IMR-90 (cell line): ENCODE results near the gene ANKDD1B. TPM values are rescaled to one million over a fixed set of nuclear protein-coding genes. Genes with fewer than 3 reads are reported as not detected.

Experiments used
- ATAC-seq: fragments of 200-7000 bp; cut with Tn5 transposase; 2 replicates; pipeline ENCODE4 v1.9.1; 2020; ENCODE audit warnings: low read depth, mild to moderate bottlenecking, moderate library complexity
- BruUV-seq: library from RNA; stranded (reverse); fragments of 400-500 nt; replicated peaks from 2 replicates; lab custom pipeline; 2021; lab: Mats Ljungman, UMichigan
- CTCF ChIA-PET: fragments of 300-600 bp; formaldehyde crosslinking; extraction: SDS; loops from one replicate; lab custom pipeline; 2021; ENCODE audit warnings: antibody characterized with exemption; lab: Yijun Ruan, JAX
- POLR2A ChIA-PET: fragments of 300-600 bp; sonication (Branson Sonifier 250); formaldehyde crosslinking; loops from one replicate; lab custom pipeline; 2022; ENCODE audit warnings: antibody characterized with exemption; ENCODE audit not compliant: unreplicated experiment; lab: Charles Lee
- DNase-seq: peaks from one replicate; pipeline ENCODE4 v3.0.0; 2013
- H2AFZ ChIP-seq: replicated peaks from 2 replicates; pipeline ENCODE3; 2013; ENCODE audit warnings: low read length, mild to moderate bottlenecking; ENCODE audit not compliant: poor library complexity
- H2AK5ac ChIP-seq: 2 replicates; pipeline ENCODE4 v1.6.1; 2013; ENCODE audit warnings: low read depth, low read length, inconsistent platforms
- H2AK9ac ChIP-seq: replicated peaks from 2 replicates; pipeline ENCODE3; 2013; ENCODE audit warnings: mild to moderate bottlenecking, low read depth, low read length, moderate library complexity; ENCODE audit not compliant: poor library complexity
- H2BK120ac ChIP-seq: 2 replicates; pipeline ENCODE4 v1.6.1; 2013; ENCODE audit warnings: low read depth, low read length, inconsistent platforms
- H2BK15ac ChIP-seq: 3 replicates; pipeline ENCODE4 v1.6.1; 2013; ENCODE audit warnings: low read depth, low read length, inconsistent platforms
- H2BK20ac ChIP-seq: 2 replicates; pipeline ENCODE4 v1.6.1; 2013; ENCODE audit warnings: low read depth, mild to moderate bottlenecking, inconsistent platforms, low read length, moderate library complexity
- H2BK5ac ChIP-seq: 2 replicates; pipeline ENCODE4 v1.6.1; 2013; ENCODE audit warnings: mild to moderate bottlenecking, low read depth, low read length, inconsistent platforms; ENCODE audit not compliant: poor library complexity, severe bottlenecking
- H3K14ac ChIP-seq: replicated peaks from 2 replicates; pipeline ENCODE4 v1.6.1; 2013; ENCODE audit warnings: low read depth, low read length, inconsistent platforms
- H3K18ac ChIP-seq: 2 replicates; pipeline ENCODE4 v1.6.1; 2013; ENCODE audit warnings: low read depth, low read length, control low read depth
- H3K23ac ChIP-seq: 2 replicates; pipeline ENCODE4 v1.6.1; 2013; ENCODE audit warnings: low read depth, low read length, inconsistent platforms
- H3K27ac ChIP-seq: 2 replicates; pipeline ENCODE4 v1.5.1; 2013; ENCODE audit warnings: mild to moderate bottlenecking, control low read depth, low read length; ENCODE audit not compliant: insufficient read depth
- H3K27me3 ChIP-seq: 2 replicates; pipeline ENCODE4 v1.6.1; 2013; ENCODE audit warnings: low read length; ENCODE audit not compliant: control insufficient read depth, insufficient read depth
- H3K36me3 ChIP-seq: 2 replicates; pipeline ENCODE4 v1.6.1; 2013; ENCODE audit warnings: low read length, mixed read lengths; ENCODE audit not compliant: control insufficient read depth, insufficient read depth
- H3K4ac ChIP-seq: 2 replicates; pipeline ENCODE4 v1.6.1; 2013; ENCODE audit warnings: low read depth, low read length, inconsistent platforms
- H3K4me1 ChIP-seq: 2 replicates; pipeline ENCODE4 v1.6.1; 2013; ENCODE audit warnings: low read length, mixed read lengths; ENCODE audit not compliant: control insufficient read depth, insufficient read depth
- H3K4me2 ChIP-seq: 2 replicates; pipeline ENCODE4 v1.6.1; 2013; ENCODE audit warnings: low read depth, mild to moderate bottlenecking, control low read depth, low read length, moderate library complexity
- H3K4me3 ChIP-seq: 2 replicates; pipeline ENCODE4 v1.5.1; 2013; ENCODE audit warnings: low read depth, mild to moderate bottlenecking, control low read depth, low read length, moderate library complexity; ENCODE audit not compliant: insufficient read depth
- H3K56ac ChIP-seq: 2 replicates; pipeline ENCODE4 v1.6.1; 2013; ENCODE audit warnings: low read length, inconsistent platforms; ENCODE audit not compliant: insufficient read depth; ENCODE audit errors: extremely low read depth
- H3K79me1 ChIP-seq, 2 experiments: 2 replicates each; pipeline ENCODE4 v1.6.1; 2013; ENCODE audit warnings: low read length in 2 of 2, inconsistent platforms in 1 of 2, low read depth in 1 of 2
- H3K9ac ChIP-seq: 2 replicates; pipeline ENCODE4 v1.6.1; 2013; ENCODE audit warnings: low read depth, low read length, control low read depth
- H3K9me1 ChIP-seq: 2 replicates; pipeline ENCODE4 v1.6.1; 2013; ENCODE audit warnings: low read length, inconsistent platforms; ENCODE audit not compliant: insufficient read depth
- H3K9me3 ChIP-seq: 2 replicates; pipeline ENCODE4 v1.6.1; 2013; ENCODE audit warnings: low read length; ENCODE audit not compliant: control insufficient read depth, insufficient read depth
- H4K20me1 ChIP-seq: 2 replicates; pipeline ENCODE4 v1.6.1; 2013; ENCODE audit warnings: low read length, inconsistent platforms; ENCODE audit not compliant: insufficient read depth
- H4K5ac ChIP-seq: 2 replicates; pipeline ENCODE4 v1.6.1; 2013; ENCODE audit warnings: mild to moderate bottlenecking, low read depth, low read length, control low read depth
- H4K8ac ChIP-seq, 2 experiments: 2 replicates each; pipeline ENCODE4 v1.6.1; 2013; ENCODE audit warnings: low read depth in 2 of 2, low read length in 2 of 2, control low read depth in 1 of 2, inconsistent platforms in 1 of 2
- H4K91ac ChIP-seq: 2 replicates; pipeline ENCODE4 v1.6.1; 2013; ENCODE audit warnings: low read depth, low read length, inconsistent platforms; ENCODE audit not compliant: insufficient read depth
- BHLHE40 ChIP-seq: fragments of 150-350 bp; IDR thresholded peaks from 2 replicates; pipeline ENCODE4 v1.6.1; 2016; ENCODE audit warnings: mild to moderate bottlenecking, low read depth, low read length
- CEBPB ChIP-seq: IDR thresholded peaks from 2 replicates; pipeline ENCODE4 v1.6.1; 2012; ENCODE audit warnings: low read depth, low read length, improper control_type of control experiment
- ELK1 ChIP-seq: fragments of 150-350 bp; IDR thresholded peaks from 2 replicates; pipeline ENCODE4 v1.6.1; 2016; ENCODE audit warnings: low read depth, mild to moderate bottlenecking, low read length, moderate library complexity, borderline replicate concordance
- FOS ChIP-seq: fragments of 150-350 bp; IDR thresholded peaks from 2 replicates; pipeline ENCODE4 v1.6.1; 2016; ENCODE audit warnings: low read depth, low read length
- MAFK ChIP-seq: IDR thresholded peaks from 2 replicates; pipeline ENCODE4 v1.6.1; 2012; ENCODE audit warnings: low read depth, low read length, improper control_type of control experiment
- MAZ ChIP-seq: IDR thresholded peaks from 2 replicates; pipeline ENCODE4 v1.6.1; 2012; ENCODE audit warnings: low read depth, mild to moderate bottlenecking, low read length, improper control_type of control experiment, moderate library complexity, borderline replicate concordance
- MXI1 ChIP-seq: IDR thresholded peaks from 2 replicates; pipeline ENCODE4 v1.6.1; 2012; ENCODE audit warnings: low read depth, mild to moderate bottlenecking, low read length, moderate library complexity, borderline replicate concordance
- NFE2L2 ChIP-seq: fragments of 150-350 bp; IDR thresholded peaks from 2 replicates; pipeline ENCODE4 v1.6.1; 2016; ENCODE audit warnings: low read depth, mild to moderate bottlenecking, low read length
- POLR2A ChIP-seq: IDR thresholded peaks from 2 replicates; pipeline ENCODE4 v1.6.1; 2012; ENCODE audit warnings: mild to moderate bottlenecking, low read depth, low read length
- RAD21 ChIP-seq: IDR thresholded peaks from 2 replicates; pipeline ENCODE4 v1.6.1; 2012; ENCODE audit warnings: low read length, improper control_type of control experiment
- RCOR1 ChIP-seq: IDR thresholded peaks from 2 replicates; pipeline ENCODE4 v1.6.1; 2012; ENCODE audit warnings: mild to moderate bottlenecking, low read length, improper control_type of control experiment; ENCODE audit not compliant: insufficient replicate concordance
- SMC3 ChIP-seq: fragments of 150-350 bp; IDR thresholded peaks from 2 replicates; pipeline ENCODE4 v1.6.1; 2016; ENCODE audit warnings: low read depth, mild to moderate bottlenecking, antibody characterized with exemption, low read length, moderate library complexity
- WGBS, 2 experiments: methylation state at CpG; one replicate each; pipeline versions ENCODE4 v1.1.5 to v1.1.7; 2013; ENCODE audit warnings: missing lambda C conversion rate in 2 of 2; ENCODE audit not compliant: insufficient read length in 1 of 2; ENCODE audit errors: extremely low coverage in 2 of 2; 5-methylcytosine and 5-hydroxymethylcytosine counted together
- dilution Hi-C: fragments of 300-500 bp; cut with HindIII; formaldehyde crosslinking; loops from one replicate; pipeline ENCODE4 v1.14.3; 2018; ENCODE audit warnings: low sequenced_read_pairs; ENCODE audit not compliant: unreplicated experiment
- in situ Hi-C: fragments of 300-500 bp; cut with MboI; formaldehyde crosslinking; loops from 3 replicates; pipeline ENCODE4 v1.14.3; 2019; ENCODE audit warnings: low sequenced_read_pairs, inconsistent platforms, mixed read lengths
- intact Hi-C: fragments of 100-400 bp; cut with micrococcal nuclease; formaldehyde crosslinking; loops from 2 replicates; pipeline ENCODE4 v1.10.0; 2022
- polyA plus RNA-seq, 3 experiments: library from polyadenylated mRNA; depleted of rRNA; stranded (reverse); fragments of >200 nt; gene quantifications; 2 replicates each; pipeline ENCODE4 v1.2.3, GENCODE V29; 2012; ENCODE audit warnings: low replicate concordance in 1 of 3
- total RNA-seq: library from RNA; depleted of rRNA; stranded (reverse); fragments of >200 nt; gene quantifications from 2 replicates; pipeline ENCODE4 v1.2.3, GENCODE V29; 2012

Gene ANKDD1B
- total and polyA plus RNA-seq, 2 of the 4 experiments (the other 2 are of a cell fraction), result 0.24 TPM; not detected in 1

DNA sequence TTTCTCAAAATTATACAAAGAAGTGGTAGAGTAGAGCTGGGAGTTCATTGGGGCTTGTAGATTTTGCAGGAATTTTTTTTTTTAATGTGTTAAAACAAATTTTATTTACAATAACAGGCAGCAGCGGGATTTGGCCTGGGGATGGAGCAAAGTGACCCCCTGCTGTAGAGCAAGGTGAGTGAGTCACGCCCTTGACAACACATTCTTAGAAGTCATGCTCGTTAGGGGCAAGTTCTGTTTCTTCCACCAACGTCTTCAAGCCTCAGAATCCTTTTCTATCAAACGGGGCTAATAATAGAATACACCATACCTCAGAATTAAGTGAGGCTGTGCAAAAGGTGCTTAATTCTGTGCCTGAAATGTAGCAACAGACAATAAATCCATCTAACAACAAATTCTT lies 1.1 kb upstream of the ANKDD1B start:
- CTCF ChIA-PET, result no interaction called here
- no peaks in the 10 kb centered on the region for H3K79me1 ChIP-seq
- TF ChIP-seq MAFK, result no peak
- no peak for TF ChIP-seq CEBPB
- TF ChIP-seq BHLHE40, result no peak
- no peak for TF ChIP-seq POLR2A
- TF ChIP-seq FOS, result no peak
- no peak for TF ChIP-seq ELK1
- no peak for TF ChIP-seq MXI1
- no peak for TF ChIP-seq SMC3
- TF ChIP-seq MAZ, result no peak
- no peak for TF ChIP-seq RCOR1
- no peak for TF ChIP-seq RAD21
- no peak for TF ChIP-seq NFE2L2
- no CpG with 5 or more reads among the region's 5 CpGs for WGBS, 2 experiments
- no peaks in the 10 kb centered on the region for H3K9me1 ChIP-seq
- H3K56ac ChIP-seq, result no peak overlapping the region
- dilution Hi-C loops, result no loop called here
- H3K18ac ChIP-seq, result no peak overlapping the region
- H4K91ac ChIP-seq, result no peak overlapping the region
- H2AK5ac ChIP-seq, result no peak overlapping the region
- H3K4me2 ChIP-seq, result no peak overlapping the region
- no peak overlapping the region for H3K27ac ChIP-seq
- no peaks in the 10 kb centered on the region for H3K4me1 ChIP-seq
- no peaks in the 10 kb centered on the region for H3K27me3 ChIP-seq
- H2BK20ac ChIP-seq, result no peak overlapping the region
- in situ Hi-C loops, result no loop called here
- H2AK9ac ChIP-seq, result no peak overlapping the region
- no peak overlapping the region for H3K4ac ChIP-seq
- POLR2A ChIA-PET, result no interaction called here
- no peak for ATAC-seq
- H3K9ac ChIP-seq, result no peak overlapping the region
- H3K23ac ChIP-seq, result no peak overlapping the region
- no peak overlapping the region for H2BK120ac ChIP-seq
- no peak overlapping the region for H3K4me3 ChIP-seq
- BruUV-seq, result no TSS peak
- no peaks in the 10 kb centered on the region for H3K36me3 ChIP-seq
- DNase-seq, result no peak
- H2AFZ ChIP-seq, result no peak overlapping the region
- intact Hi-C loops, result no loop called here
- H4K8ac ChIP-seq, result no peak overlapping the region
- H4K5ac ChIP-seq, result no peak overlapping the region
- no peaks in the 10 kb centered on the region for H4K20me1 ChIP-seq
- H2BK5ac ChIP-seq, result no peak overlapping the region
- H3K14ac ChIP-seq, result no peak overlapping the region
- no peak overlapping the region for H2BK15ac ChIP-seq
- no peaks in the 10 kb centered on the region for H3K9me3 ChIP-seq
